GM12878 (cell line): Measurements from ENCODE around the gene ZNF493. TPM values are rescaled to one million over a fixed set of nuclear protein-coding genes. Genes with fewer than 3 reads are reported as not detected.
A peak's percentile ranks its signal among the peaks of the same experiment; 100 is the strongest.

ENCODE experiments used
- ATAC-seq: fragments of 200-7000 bp; cut with Tn5 transposase; 3 replicates; pipeline ENCODE4 v1.9.1; 2020; ENCODE audit warnings: mild to moderate bottlenecking, moderate library complexity
- BruUV-seq: library from RNA; stranded (reverse); fragments of 400-500 nt; replicated peaks from 2 replicates; lab custom pipeline; 2021; lab: Mats Ljungman, UMichigan
- CTCF ChIA-PET: fragments of 300-600 bp; sonication (Branson Sonifier 250); formaldehyde crosslinking; extraction: SDS; loops from one replicate; lab custom pipeline; 2021; ENCODE audit warnings: inconsistent platforms; lab: Yijun Ruan, JAX
- POLR2A ChIA-PET: fragments of 350-600 bp; formaldehyde crosslinking; extraction: SDS; loops from one replicate; lab custom pipeline; 2021; ENCODE audit warnings: inconsistent platforms; lab: Charles Lee
- RAD21 ChIA-PET: fragments of 300-600 bp; sonication (Branson Sonifier 250); formaldehyde crosslinking; loops from one replicate; lab custom pipeline; 2023; ENCODE audit warnings: antibody characterized with exemption; ENCODE audit not compliant: unreplicated experiment; lab: Charles Lee
- SMC1A ChIA-PET: fragments of 300-600 bp; sonication (Branson Sonifier 250); formaldehyde crosslinking; loops from one replicate; lab custom pipeline; 2023; ENCODE audit not compliant: unreplicated experiment, uncharacterized antibody; lab: Charles Lee
- DNase-seq: peaks from one replicate; pipeline ENCODE4 v3.0.0-alpha.2; 2011; ENCODE audit warnings: low read depth, low spot score
- FAIRE-seq: peaks from 3 replicates; lab custom pipeline; 2011; peaks lifted over from hg19 to GRCh38; lab: Jason Lieb, UNC
- H2AFZ ChIP-seq: 2 replicates; pipeline ENCODE4 v1.6.0; 2011; ENCODE audit warnings: low read depth, low read length, control low read depth; ENCODE audit not compliant: control insufficient read depth
- H3K27ac ChIP-seq: 2 replicates; pipeline ENCODE4 v1.5.1; 2011; ENCODE audit warnings: control low read depth; ENCODE audit not compliant: control insufficient read depth, insufficient read depth
- H3K27me3 ChIP-seq, 2 experiments: replicated peaks in 1 of 2; 2 replicates each; pipeline versions ENCODE4 v1.6.0 to v1.6.1; 2011; ENCODE audit warnings: low read length in 1 of 2; ENCODE audit not compliant: control insufficient read depth in 2 of 2, insufficient read depth in 2 of 2
- H3K36me3 ChIP-seq, 2 experiments: 2 replicates each; pipeline ENCODE4 v1.5.1; 2011; ENCODE audit warnings: low read length in 1 of 2; ENCODE audit not compliant: control insufficient read depth in 2 of 2, insufficient read depth in 2 of 2
- H3K4me1 ChIP-seq: 2 replicates; pipeline ENCODE4 v1.6.1; 2011; ENCODE audit warnings: mild to moderate bottlenecking, low read length, moderate library complexity, mixed read lengths; ENCODE audit not compliant: control insufficient read depth, insufficient read depth
- H3K4me2 ChIP-seq: 2 replicates; pipeline ENCODE4 v1.6.0; 2011; ENCODE audit warnings: control low read depth; ENCODE audit not compliant: control insufficient read depth, insufficient read depth
- H3K4me3 ChIP-seq: fragments of 200-600 bp; sonication (generic); 2 replicates; pipeline ENCODE4 v1.5.1; 2016
- H3K79me2 ChIP-seq: 2 replicates; pipeline ENCODE4 v1.6.0; 2011; ENCODE audit warnings: low read length; ENCODE audit not compliant: control insufficient read depth, insufficient read depth
- H3K9ac ChIP-seq: 2 replicates; pipeline ENCODE4 v1.8.0; 2011; ENCODE audit warnings: low read length, control low read depth, mixed read lengths; ENCODE audit not compliant: control insufficient read depth, insufficient read depth
- H3K9me3 ChIP-seq: replicated peaks from 3 replicates; pipeline ENCODE4 v1.5.1; 2011; ENCODE audit warnings: mild to moderate bottlenecking, low read length; ENCODE audit not compliant: control insufficient read depth, insufficient read depth
- H4K20me1 ChIP-seq: 2 replicates; pipeline ENCODE4 v1.6.0; 2011; ENCODE audit not compliant: control insufficient read depth, insufficient read depth
- CHD4 ChIP-seq: fragments of 200-600 bp; sonication (generic); IDR thresholded peaks from 2 replicates; pipeline ENCODE4 v1.6.1; 2016; ENCODE audit warnings: mild to moderate bottlenecking
- FOXK2 ChIP-seq: fragments of 450-650 bp; IDR thresholded peaks from 2 replicates; pipeline ENCODE4 v1.6.1; 2017; ENCODE audit warnings: mild to moderate bottlenecking, moderate library complexity
- IKZF2 ChIP-seq, 2 experiments: fragments of 450-650 bp; IDR thresholded peaks; 2 replicates each; pipeline ENCODE4 v1.6.1; 2017; ENCODE audit warnings: mild to moderate bottlenecking in 2 of 2, moderate library complexity in 2 of 2
- MLLT1 ChIP-seq: fragments of 450-650 bp; IDR thresholded peaks from 2 replicates; pipeline ENCODE4 v1.6.1; 2016; ENCODE audit warnings: mild to moderate bottlenecking
- MYC ChIP-seq: IDR thresholded peaks from 2 replicates; pipeline ENCODE4 v1.6.1; 2011; ENCODE audit warnings: mild to moderate bottlenecking, low read length, moderate library complexity, inconsistent platforms; ENCODE audit not compliant: insufficient read depth, insufficient replicate concordance, insufficient read length, severe bottlenecking
- PML ChIP-seq: IDR thresholded peaks from 2 replicates; pipeline ENCODE4 v1.6.1; 2012; ENCODE audit warnings: low read length, inconsistent platforms
- SUPT20H ChIP-seq: IDR thresholded peaks from 2 replicates; pipeline ENCODE4 v1.6.1; 2011; ENCODE audit warnings: low read depth, mild to moderate bottlenecking, low read length, moderate library complexity, borderline replicate concordance; ENCODE audit not compliant: control insufficient read depth
- TBL1XR1 ChIP-seq: IDR thresholded peaks from 2 replicates; pipeline ENCODE4 v1.6.1; 2012; ENCODE audit warnings: low read depth, low read length, improper control_type of control experiment
- WGBS: methylation state at CpG from one replicate; pipeline ENCODE4 v1.1.6; 2016; ENCODE audit warnings: low lambda C conversion rate; ENCODE audit not compliant: insufficient replicate concordance, insufficient coverage; ENCODE audit errors: missing lambda C conversion rate; 5-methylcytosine and 5-hydroxymethylcytosine counted together
- in situ Hi-C: fragments of 300-500 bp; cut with MboI; formaldehyde crosslinking; loops from 9 replicates; pipeline ENCODE4 v1.14.3; 2018; ENCODE audit warnings: mixed read lengths
- intact Hi-C: fragments of 100-400 bp; cut with micrococcal nuclease; formaldehyde crosslinking; loops from one replicate; pipeline ENCODE4 v1.14.2; 2022; ENCODE audit not compliant: unreplicated experiment
- polyA plus RNA-seq, 11 experiments: library from polyadenylated mRNA; depleted of rRNA in 4 of 11; unstranded in 6 of 11; stranded (reverse) in 5 of 11; fragments of >200 nt; fragmentation: Nextera tagmentation in 4 of 11; fragmentation: Illumina TruSeq in 1 of 11; extraction: Ambion mirVana in 4 of 11; extraction: Trizol in 1 of 11; gene quantifications; 1 replicate in 1 of 11; 2 replicates in 10 of 11; pipeline versions ENCODE4 v1.2.1 to v1.2.3, GENCODE V29; 2011 to 2016; ENCODE audit warnings: inconsistent platforms in 2 of 11, missing spikeins in 2 of 11, low read depth in 1 of 11
- total RNA-seq, 4 experiments: library from RNA; depleted of rRNA in 3 of 4; stranded (reverse); fragments of >200 nt in 3 of 4; fragmentation: Illumina TruSeq in 1 of 4; extraction: Trizol in 1 of 4; gene quantifications; 2 replicates each; pipeline versions ENCODE4 v1.2.1 to v1.2.3, GENCODE V29; 2013 to 2021
- TF ChIP-seq, protein P1 (sequence below): IDR thresholded peaks from 2 replicates; pipeline ENCODE4 v1.6.1; 2011; ENCODE audit warnings: mild to moderate bottlenecking, low read depth, low read length, moderate library complexity; ENCODE audit not compliant: insufficient replicate concordance
- TF ChIP-seq, protein P2 (sequence below): fragments of 450-650 bp; conservative IDR thresholded peaks from 2 replicates; pipeline ENCODE4 v1.6.1; 2017; ENCODE audit warnings: mild to moderate bottlenecking, moderate library complexity
- TF ChIP-seq, protein P3 (sequence below): fragments of 450-650 bp; IDR thresholded peaks from 2 replicates; pipeline ENCODE4 v1.6.1; 2017; ENCODE audit warnings: mild to moderate bottlenecking, low read depth, inconsistent platforms; ENCODE audit not compliant: poor library complexity, severe bottlenecking
- TF ChIP-seq, protein P4 (sequence below): fragments of 450-650 bp; IDR thresholded peaks from 2 replicates; pipeline ENCODE4 v1.6.1; 2018; ENCODE audit warnings: borderline replicate concordance, mild to moderate bottlenecking; ENCODE audit not compliant: partially characterized antibody

Gene ZNF493
- total and polyA plus RNA-seq, 10 of the 15 experiments (the other 5 are each of a cell fraction or from before 2014, with no cell fraction given), result 2.9 to 17.6 (median 8.3) TPM

DNA sequence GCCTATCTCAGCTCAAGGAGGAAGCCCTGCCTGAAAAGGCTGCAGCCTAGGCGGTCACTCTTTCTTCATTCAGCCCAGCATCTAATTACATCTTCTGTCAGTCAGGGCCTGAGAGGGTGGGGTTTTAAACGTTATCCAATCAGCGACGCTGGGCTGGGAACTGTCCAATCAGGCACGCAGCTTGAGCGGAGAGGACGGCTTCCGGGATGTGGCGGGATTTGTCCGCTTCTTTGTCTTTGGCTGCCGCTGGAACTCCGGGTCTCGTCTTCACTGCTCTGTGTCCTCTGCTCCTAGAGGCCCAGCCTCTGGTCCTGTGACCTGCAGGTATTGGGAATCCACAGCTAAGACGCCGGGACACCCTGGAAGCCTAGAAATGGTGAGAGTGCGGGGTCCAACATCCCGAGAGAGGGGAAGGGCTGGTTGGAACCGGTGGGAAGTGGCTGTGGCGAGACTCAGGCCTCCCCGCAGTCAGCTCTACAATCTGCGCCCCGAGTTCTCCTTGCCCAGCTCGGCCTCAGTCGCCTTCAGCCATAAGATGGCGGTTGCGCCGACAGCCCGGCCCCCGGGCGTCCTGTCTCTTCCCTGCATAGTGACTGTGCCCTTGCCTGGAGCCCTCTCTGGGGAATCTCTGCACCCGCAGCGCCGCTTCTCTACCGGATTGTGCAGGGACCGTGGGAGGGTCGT is 38.0 kb upstream of the ZNF493 start, which contains the start of gene ZNF738:
TSS of gene ZNF738 (plus strand) at position 233 of the 684 bp plus-strand sequence. CDS start at position 374, 141 bp downstream.
- DNase-seq (peak; percentile 86), ATAC-seq (peak; percentile 99), FAIRE-seq (peak; percentile 99)
- H3K4me1 ChIP-seq, result no peaks in the 10 kb centered on the region
- SMC1A ChIA-PET, result interaction anchor here (1.2 kb wide), 1 partner anchor 38 kb away, joined by 8 read pairs; the partner anchor contains the start of gene ZNF493
- 2% methylated on average over 27 of the region's 36 CpGs for WGBS
- RAD21 ChIA-PET, result interaction anchor here (0.6 to 1.3 kb wide), 2 partner anchors 38 to 1950 kb away, joined by 3 read pairs; partner anchors contain the start of gene ZNF493
- H3K27ac ChIP-seq, result peak within 1 kb of the TSS; percentile 84
- POLR2A ChIA-PET, result interaction anchor here (1.7 kb wide), 1 partner anchor 30 kb away, joined by 8 read pairs; the partner anchor contains the start of gene ZNF708
- peak within 1 kb of the TSS; percentile 93 for H3K4me3 ChIP-seq
- peak within 1 kb of the TSS; percentile 88 for H3K9ac ChIP-seq
- peak within 1 kb of the TSS; percentile 80 for H2AFZ ChIP-seq
- TSS peak; percentile 63 for BruUV-seq
- no peaks in the 10 kb centered on the region for H4K20me1 ChIP-seq
- CTCF ChIA-PET, result interaction anchor here (0.6 to 1.2 kb wide), 4 partner anchors 30 to 526 kb away, joined by 3 to 5 read pairs (median 3); partner anchors contain the start of genes ZNF493 and ZNF708
- peaks cover 10% of the 10 kb centered on the region for H3K9me3 ChIP-seq
- intact Hi-C loops, result no loop called here
- H3K79me2 ChIP-seq, result peaks cover 3% of the 10 kb centered on the region; the same call in 1 of the 2 replicates
- in situ Hi-C loops, result no loop called here
- H3K4me2 ChIP-seq, result peak within 1 kb of the TSS; percentile 50
- no peaks in the 10 kb centered on the region for H3K27me3 ChIP-seq
- peaks cover 0 to 2% of the 10 kb centered on the region in 2 experiments; a peak in 1 of 4 replicates for H3K36me3 ChIP-seq
- TF ChIP-seq MYC (no peak), IKZF2 (IDR thresholded peaks at IDR 0.05) (0 out of 4 replicates have a peak, but pooled peaks of 1 of the 2 experiments have one; percentile 23), MLLT1 (no peak), TBL1XR1 (no peak), FOXK2 (no peak), PML (no peak), SUPT20H (no peak), CHD4 (no peak)
- TF ChIP-seq, protein P1, sequence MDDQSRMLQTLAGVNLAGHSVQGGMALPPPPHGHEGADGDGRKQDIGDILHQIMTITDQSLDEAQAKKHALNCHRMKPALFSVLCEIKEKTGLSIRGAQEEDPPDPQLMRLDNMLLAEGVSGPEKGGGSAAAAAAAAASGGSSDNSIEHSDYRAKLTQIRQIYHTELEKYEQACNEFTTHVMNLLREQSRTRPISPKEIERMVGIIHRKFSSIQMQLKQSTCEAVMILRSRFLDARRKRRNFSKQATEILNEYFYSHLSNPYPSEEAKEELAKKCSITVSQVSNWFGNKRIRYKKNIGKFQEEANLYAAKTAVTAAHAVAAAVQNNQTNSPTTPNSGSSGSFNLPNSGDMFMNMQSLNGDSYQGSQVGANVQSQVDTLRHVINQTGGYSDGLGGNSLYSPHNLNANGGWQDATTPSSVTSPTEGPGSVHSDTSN, result peak; percentile 89
- TF ChIP-seq, protein P2, sequence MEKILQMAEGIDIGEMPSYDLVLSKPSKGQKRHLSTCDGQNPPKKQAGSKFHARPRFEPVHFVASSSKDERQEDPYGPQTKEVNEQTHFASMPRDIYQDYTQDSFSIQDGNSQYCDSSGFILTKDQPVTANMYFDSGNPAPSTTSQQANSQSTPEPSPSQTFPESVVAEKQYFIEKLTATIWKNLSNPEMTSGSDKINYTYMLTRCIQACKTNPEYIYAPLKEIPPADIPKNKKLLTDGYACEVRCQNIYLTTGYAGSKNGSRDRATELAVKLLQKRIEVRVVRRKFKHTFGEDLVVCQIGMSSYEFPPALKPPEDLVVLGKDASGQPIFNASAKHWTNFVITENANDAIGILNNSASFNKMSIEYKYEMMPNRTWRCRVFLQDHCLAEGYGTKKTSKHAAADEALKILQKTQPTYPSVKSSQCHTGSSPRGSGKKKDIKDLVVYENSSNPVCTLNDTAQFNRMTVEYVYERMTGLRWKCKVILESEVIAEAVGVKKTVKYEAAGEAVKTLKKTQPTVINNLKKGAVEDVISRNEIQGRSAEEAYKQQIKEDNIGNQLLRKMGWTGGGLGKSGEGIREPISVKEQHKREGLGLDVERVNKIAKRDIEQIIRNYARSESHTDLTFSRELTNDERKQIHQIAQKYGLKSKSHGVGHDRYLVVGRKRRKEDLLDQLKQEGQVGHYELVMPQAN, result peak; percentile 83
- TF ChIP-seq, protein P3, sequence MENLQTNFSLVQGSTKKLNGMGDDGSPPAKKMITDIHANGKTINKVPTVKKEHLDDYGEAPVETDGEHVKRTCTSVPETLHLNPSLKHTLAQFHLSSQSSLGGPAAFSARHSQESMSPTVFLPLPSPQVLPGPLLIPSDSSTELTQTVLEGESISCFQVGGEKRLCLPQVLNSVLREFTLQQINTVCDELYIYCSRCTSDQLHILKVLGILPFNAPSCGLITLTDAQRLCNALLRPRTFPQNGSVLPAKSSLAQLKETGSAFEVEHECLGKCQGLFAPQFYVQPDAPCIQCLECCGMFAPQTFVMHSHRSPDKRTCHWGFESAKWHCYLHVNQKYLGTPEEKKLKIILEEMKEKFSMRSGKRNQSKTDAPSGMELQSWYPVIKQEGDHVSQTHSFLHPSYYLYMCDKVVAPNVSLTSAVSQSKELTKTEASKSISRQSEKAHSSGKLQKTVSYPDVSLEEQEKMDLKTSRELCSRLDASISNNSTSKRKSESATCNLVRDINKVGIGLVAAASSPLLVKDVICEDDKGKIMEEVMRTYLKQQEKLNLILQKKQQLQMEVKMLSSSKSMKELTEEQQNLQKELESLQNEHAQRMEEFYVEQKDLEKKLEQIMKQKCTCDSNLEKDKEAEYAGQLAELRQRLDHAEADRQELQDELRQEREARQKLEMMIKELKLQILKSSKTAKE, result no peak
- TF ChIP-seq, protein P4, sequence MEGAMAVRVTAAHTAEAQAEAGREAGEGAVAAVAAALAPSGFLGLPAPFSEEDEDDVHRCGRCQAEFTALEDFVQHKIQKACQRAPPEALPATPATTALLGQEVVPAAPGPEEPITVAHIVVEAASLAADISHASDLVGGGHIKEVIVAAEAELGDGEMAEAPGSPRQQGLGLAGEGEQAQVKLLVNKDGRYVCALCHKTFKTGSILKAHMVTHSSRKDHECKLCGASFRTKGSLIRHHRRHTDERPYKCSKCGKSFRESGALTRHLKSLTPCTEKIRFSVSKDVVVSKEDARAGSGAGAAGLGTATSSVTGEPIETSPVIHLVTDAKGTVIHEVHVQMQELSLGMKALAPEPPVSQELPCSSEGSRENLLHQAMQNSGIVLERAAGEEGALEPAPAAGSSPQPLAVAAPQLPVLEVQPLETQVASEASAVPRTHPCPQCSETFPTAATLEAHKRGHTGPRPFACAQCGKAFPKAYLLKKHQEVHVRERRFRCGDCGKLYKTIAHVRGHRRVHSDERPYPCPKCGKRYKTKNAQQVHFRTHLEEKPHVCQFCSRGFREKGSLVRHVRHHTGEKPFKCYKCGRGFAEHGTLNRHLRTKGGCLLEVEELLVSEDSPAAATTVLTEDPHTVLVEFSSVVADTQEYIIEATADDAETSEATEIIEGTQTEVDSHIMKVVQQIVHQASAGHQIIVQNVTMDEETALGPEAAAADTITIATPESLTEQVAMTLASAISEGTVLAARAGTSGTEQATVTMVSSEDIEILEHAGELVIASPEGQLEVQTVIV, result no peak
